ENCODE data around the gene ATF6. TPM values are rescaled to one million over a fixed set of nuclear protein-coding genes. Genes with fewer than 3 reads are reported as not detected.

The ATF6 gene
- total RNA-seq, 1 experiment from 2014 or later: 56.3 TPM

DNA sequence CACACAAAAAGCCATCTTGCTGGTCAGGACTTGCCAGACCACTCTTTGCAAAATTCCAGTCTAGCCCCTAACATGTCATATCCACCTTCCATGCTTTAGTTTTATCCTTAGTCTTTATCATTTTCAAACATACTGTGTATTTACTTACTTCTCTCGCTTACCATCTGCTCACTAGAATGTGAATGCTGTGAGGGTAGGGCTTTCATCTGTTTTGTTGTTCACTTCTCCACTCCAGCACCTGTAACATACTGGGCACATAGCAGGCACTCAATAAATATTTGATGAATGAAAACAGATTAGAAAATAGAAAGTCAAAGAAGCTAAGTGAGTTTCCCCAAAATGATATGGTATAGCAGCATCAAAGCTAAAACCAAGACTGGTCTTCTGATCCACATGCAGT lies 177.6 kb downstream of the ATF6 start:
- TF ChIP-seq, protein P1, sequence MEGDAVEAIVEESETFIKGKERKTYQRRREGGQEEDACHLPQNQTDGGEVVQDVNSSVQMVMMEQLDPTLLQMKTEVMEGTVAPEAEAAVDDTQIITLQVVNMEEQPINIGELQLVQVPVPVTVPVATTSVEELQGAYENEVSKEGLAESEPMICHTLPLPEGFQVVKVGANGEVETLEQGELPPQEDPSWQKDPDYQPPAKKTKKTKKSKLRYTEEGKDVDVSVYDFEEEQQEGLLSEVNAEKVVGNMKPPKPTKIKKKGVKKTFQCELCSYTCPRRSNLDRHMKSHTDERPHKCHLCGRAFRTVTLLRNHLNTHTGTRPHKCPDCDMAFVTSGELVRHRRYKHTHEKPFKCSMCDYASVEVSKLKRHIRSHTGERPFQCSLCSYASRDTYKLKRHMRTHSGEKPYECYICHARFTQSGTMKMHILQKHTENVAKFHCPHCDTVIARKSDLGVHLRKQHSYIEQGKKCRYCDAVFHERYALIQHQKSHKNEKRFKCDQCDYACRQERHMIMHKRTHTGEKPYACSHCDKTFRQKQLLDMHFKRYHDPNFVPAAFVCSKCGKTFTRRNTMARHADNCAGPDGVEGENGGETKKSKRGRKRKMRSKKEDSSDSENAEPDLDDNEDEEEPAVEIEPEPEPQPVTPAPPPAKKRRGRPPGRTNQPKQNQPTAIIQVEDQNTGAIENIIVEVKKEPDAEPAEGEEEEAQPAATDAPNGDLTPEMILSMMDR (IDR thresholded peaks at IDR 0.05; ENCODE audit: unreplicated experiment): no peak
- no peaks in the 10 kb centered on the region for H3K9me3 Mint-ChIP-seq (ENCODE audit: unreplicated experiment)
- no TSS peak for BruUV-seq (replicated peaks)
- H3K27ac Mint-ChIP-seq (ENCODE audit: low read depth, unreplicated experiment): no peak overlapping the region
- ChIA-PET POLR2A (interaction anchor here (0.6 kb wide), 1 partner anchor 22 kb away, joined by 3 read pairs; no protein-coding TSS in a partner anchor), CTCF (interaction anchor here (1.7 kb wide), 1 partner anchor 151 kb away, joined by 4 read pairs; no protein-coding TSS in a partner anchor)
- H3K4me1 Mint-ChIP-seq (ENCODE audit: insufficient read depth, unreplicated experiment): no peaks in the 10 kb centered on the region
- no peak for DNase-seq (ENCODE audit: unreplicated experiment)
- H3K27me3 Mint-ChIP-seq (ENCODE audit: insufficient read depth, unreplicated experiment): no peaks in the 10 kb centered on the region
- intact Hi-C loops (cut with micrococcal nuclease): no loop called here
- H3K4me3 Mint-ChIP-seq (ENCODE audit: unreplicated experiment): no peak overlapping the region
- H3K36me3 Mint-ChIP-seq (ENCODE audit: insufficient read depth, unreplicated experiment): peaks cover 7% of the 10 kb centered on the region

DNA sequence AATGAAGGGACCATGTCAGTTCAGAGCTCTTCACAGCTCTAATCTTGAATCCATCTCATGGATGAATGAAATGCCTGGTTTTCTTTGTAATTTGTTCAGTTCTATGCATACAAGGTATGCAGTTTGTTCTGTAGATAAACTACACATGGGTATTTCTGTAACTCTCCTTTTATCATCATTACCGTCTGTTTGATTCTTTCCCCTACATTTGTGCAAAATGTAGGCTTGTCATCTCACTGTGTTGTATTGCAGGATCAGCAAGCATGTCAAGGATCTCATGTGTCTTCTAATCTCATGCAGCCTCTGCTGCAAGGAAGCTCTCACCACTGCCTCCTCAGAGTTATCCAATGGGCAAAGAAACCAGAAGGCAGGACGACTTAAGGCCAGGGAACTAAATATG lies 178.3 kb downstream of the ATF6 start:
- peaks cover 7% of the 10 kb centered on the region for H3K36me3 Mint-ChIP-seq (ENCODE audit: insufficient read depth, unreplicated experiment)
- DNase-seq (ENCODE audit: unreplicated experiment): no peak
- intact Hi-C loops (cut with micrococcal nuclease): no loop called here
- TF ChIP-seq, protein P1 (IDR thresholded peaks at IDR 0.05; ENCODE audit: unreplicated experiment): no peak
- ChIA-PET POLR2A (interaction anchor here (0.6 kb wide), 1 partner anchor 22 kb away, joined by 3 read pairs; no protein-coding TSS in a partner anchor), CTCF (interaction anchor here (0.6 to 1.7 kb wide), 3 partner anchors 80 to 621 kb away, joined by 3 to 4 read pairs (median 3); partner anchors contain the start of gene OLFML2B)
- H3K4me3 Mint-ChIP-seq (ENCODE audit: unreplicated experiment): no peak overlapping the region
- H3K27ac Mint-ChIP-seq (ENCODE audit: low read depth, unreplicated experiment): no peak overlapping the region
- no peaks in the 10 kb centered on the region for H3K27me3 Mint-ChIP-seq (ENCODE audit: insufficient read depth, unreplicated experiment)
- H3K9me3 Mint-ChIP-seq (ENCODE audit: unreplicated experiment): no peaks in the 10 kb centered on the region
- no TSS peak for BruUV-seq (replicated peaks)
- H3K4me1 Mint-ChIP-seq (ENCODE audit: insufficient read depth, unreplicated experiment): no peaks in the 10 kb centered on the region

DNA sequence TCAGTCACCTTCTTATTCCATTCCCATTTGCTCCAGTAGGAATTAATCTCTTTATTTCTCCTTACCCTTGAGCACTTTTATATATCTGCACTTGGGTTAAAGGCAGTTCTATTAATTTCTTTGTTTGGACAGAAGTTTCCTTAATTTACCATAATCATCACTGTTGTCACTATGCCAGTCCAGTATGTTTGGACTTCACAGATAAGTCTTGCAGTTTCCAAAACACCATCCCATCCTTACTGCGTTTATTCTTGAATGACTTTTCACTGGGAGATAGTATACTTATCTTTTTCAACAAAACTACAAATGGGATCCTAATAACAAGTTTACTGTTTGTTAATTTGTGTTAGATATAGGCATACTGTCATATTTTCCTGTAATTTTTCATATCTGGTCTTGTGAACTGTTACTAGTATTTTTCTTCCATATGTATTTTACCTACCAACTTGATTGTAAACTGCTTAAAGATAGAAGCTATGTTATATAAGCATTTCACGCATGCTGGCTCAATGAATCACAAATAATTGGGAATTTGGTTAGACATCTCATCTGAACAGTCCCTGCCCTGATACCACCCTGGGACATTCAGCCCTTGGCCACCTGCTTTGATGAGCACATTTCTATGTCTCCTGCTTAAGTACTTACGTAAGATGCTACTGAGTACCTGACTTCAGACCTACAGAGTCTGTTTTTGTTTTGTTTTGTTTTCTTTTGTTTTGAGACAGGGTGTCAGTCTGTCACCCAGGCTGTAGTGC lies 179.4 kb downstream of the ATF6 start:
- ChIA-PET POLR2A (interaction anchor here (1.2 kb wide), 1 partner anchor 22 kb away, joined by 4 read pairs; no protein-coding TSS in a partner anchor), CTCF (interaction anchor here (1.1 kb wide), 1 partner anchor 79 kb away, joined by 3 read pairs; the partner anchor contains the start of gene OLFML2B)
- intact Hi-C loops (cut with micrococcal nuclease): no loop called here
- no peaks in the 10 kb centered on the region for H3K9me3 Mint-ChIP-seq (ENCODE audit: unreplicated experiment)
- no peak overlapping the region for H3K4me3 Mint-ChIP-seq (ENCODE audit: unreplicated experiment)
- H3K36me3 Mint-ChIP-seq (ENCODE audit: insufficient read depth, unreplicated experiment): peaks cover 7% of the 10 kb centered on the region
- no peak for DNase-seq (ENCODE audit: unreplicated experiment)
- H3K4me1 Mint-ChIP-seq (ENCODE audit: insufficient read depth, unreplicated experiment): no peaks in the 10 kb centered on the region
- no peaks in the 10 kb centered on the region for H3K27me3 Mint-ChIP-seq (ENCODE audit: insufficient read depth, unreplicated experiment)
- TF ChIP-seq, protein P1 (IDR thresholded peaks at IDR 0.05; ENCODE audit: unreplicated experiment): no peak
- H3K27ac Mint-ChIP-seq (ENCODE audit: low read depth, unreplicated experiment): no peak overlapping the region
- BruUV-seq (replicated peaks): no TSS peak

DNA sequence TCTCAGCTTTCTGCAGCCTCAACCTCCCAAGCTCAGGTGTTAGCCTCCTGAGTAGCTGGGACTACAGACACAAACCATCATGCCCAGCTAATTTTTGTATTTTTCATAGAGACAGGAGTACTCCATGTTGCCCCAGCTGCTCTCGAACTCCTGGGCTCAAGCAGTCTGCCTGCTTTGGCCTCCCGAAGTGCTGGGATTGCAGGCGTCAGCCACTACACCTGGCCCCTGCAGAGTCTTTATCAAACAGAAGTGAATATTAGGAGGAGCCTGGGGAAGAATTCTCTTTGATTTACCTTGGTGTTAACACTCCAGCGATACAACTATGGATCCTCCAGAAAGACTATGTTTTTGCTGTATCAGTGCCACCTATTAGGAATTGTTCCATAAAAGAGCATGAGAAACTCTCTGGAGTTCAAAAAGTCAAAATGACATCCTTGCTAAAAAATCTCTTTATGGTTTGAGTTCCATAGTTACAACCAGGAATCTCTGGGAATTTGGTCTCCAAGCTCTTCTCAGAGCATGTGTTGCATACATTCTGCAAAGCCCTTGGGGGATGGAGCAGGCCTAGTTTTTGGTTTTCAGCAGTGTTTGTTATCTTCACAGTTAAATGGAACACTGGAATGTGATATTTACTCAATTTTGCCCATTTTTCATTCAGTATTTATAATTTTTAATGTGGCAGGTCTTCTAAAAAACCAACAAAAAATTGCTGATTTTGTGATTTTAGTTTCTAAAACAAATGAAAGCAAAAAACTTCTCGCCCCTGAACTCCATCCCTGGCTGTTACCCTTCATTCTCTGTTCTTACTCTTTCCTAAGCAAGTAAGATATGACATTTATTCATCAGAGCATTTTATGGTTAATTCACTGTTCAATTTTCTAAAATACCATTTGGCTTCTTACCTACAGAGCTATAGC lies 180.2 kb downstream of the ATF6 start:
- Mint-ChIP-seq H3K9me3 (ENCODE audit: unreplicated experiment) (no peaks in the 10 kb centered on the region), H3K4me3 (ENCODE audit: unreplicated experiment) (no peak overlapping the region), H3K27ac (ENCODE audit: low read depth, unreplicated experiment) (no peak overlapping the region), H3K27me3 (ENCODE audit: insufficient read depth, unreplicated experiment) (no peaks in the 10 kb centered on the region), H3K4me1 (ENCODE audit: insufficient read depth, unreplicated experiment) (no peaks in the 10 kb centered on the region), H3K36me3 (ENCODE audit: insufficient read depth, unreplicated experiment) (peaks cover 10% of the 10 kb centered on the region)
- ChIA-PET POLR2A (interaction anchor here (0.6 to 1.2 kb wide), 2 partner anchors 23 to 32 kb away, joined by 3 to 4 read pairs; no protein-coding TSS in a partner anchor), CTCF (no interaction called here)
- intact Hi-C loops (cut with micrococcal nuclease): no loop called here
- TF ChIP-seq, protein P1 (IDR thresholded peaks at IDR 0.05; ENCODE audit: unreplicated experiment): no peak
- no TSS peak for BruUV-seq (replicated peaks)
- DNase-seq (ENCODE audit: unreplicated experiment): no peak
